Measurements from ENCODE around the gene RELB. TPM values are rescaled to one million over a fixed set of nuclear protein-coding genes. Genes with fewer than 3 reads are reported as not detected.
A peak's percentile ranks its signal among the peaks of the same experiment; 100 is the strongest.

The RELB gene
- total RNA-seq, 1 donor from 2014 or later: 17.5 TPM

DNA sequence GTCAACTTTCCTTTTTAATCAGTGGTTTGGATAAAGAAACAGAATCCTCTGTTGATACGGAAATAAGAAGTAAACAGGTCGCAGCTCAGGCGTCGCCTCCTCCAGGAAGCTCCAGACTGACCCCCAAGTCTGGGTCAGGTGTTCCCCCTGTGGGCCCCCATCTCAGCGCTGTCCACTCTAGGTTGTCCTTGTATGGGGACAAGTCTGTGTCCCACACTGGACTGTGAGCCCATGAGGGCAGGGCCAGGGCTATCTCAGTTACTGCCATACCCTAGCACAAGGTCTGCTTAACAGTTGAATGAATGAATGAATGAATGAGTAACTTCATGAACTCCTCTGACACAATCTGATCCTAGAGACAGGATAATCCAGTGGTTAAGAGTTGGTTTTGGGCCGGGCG lies 45.1 kb downstream of the RELB start:
- no peak overlapping the region for H3K4me3 ChIP-seq
- no peaks in the 10 kb centered on the region for H3K9me3 ChIP-seq
- TF ChIP-seq, protein P1, sequence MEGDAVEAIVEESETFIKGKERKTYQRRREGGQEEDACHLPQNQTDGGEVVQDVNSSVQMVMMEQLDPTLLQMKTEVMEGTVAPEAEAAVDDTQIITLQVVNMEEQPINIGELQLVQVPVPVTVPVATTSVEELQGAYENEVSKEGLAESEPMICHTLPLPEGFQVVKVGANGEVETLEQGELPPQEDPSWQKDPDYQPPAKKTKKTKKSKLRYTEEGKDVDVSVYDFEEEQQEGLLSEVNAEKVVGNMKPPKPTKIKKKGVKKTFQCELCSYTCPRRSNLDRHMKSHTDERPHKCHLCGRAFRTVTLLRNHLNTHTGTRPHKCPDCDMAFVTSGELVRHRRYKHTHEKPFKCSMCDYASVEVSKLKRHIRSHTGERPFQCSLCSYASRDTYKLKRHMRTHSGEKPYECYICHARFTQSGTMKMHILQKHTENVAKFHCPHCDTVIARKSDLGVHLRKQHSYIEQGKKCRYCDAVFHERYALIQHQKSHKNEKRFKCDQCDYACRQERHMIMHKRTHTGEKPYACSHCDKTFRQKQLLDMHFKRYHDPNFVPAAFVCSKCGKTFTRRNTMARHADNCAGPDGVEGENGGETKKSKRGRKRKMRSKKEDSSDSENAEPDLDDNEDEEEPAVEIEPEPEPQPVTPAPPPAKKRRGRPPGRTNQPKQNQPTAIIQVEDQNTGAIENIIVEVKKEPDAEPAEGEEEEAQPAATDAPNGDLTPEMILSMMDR (IDR thresholded peaks at IDR 0.05): no peak
- no peaks in the 10 kb centered on the region for H3K27me3 ChIP-seq
- no peak for DNase-seq
- H3K27ac ChIP-seq: no peak overlapping the region
- intact Hi-C loops (cut with DNase I): no loop called here
- peaks cover 13% of the 10 kb centered on the region for H3K4me1 ChIP-seq
- peaks cover 52% of the 10 kb centered on the region for H3K36me3 ChIP-seq
- no peak for ATAC-seq

DNA sequence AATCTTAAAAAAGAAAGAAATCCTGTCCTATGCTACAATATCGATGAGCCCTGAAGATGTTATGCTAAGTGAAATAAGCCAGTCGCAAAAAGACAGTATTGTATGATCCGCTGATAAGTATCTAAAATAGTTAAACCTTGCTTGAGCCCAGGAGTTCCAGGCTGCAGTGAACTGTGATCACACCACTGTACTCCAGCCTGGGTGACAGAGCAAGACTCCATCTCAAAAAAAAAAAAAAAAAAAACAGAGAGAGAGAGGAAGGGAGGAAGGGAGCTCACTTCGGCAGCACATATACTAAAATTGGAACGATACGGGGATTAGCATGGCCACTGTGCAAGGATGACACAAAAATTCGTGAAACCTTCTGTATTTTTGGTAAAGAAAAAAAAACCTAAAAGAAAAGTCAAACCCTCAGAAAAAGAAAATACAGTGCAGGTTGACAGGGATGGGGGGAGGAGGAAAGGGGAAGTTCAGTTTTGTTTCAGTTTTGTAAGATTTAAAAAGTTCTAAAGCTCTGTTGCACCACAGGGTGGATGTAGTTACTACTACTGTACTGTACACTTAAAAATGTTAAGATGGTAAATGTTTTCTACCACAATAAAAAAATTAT lies 46.0 kb downstream of the RELB start:
- DNase-seq: no peak
- intact Hi-C loops (cut with DNase I): no loop called here
- Histone ChIP-seq H3K4me3 (no peak overlapping the region), H3K9me3 (no peaks in the 10 kb centered on the region), H3K4me1 (peaks cover 8% of the 10 kb centered on the region), H3K36me3 (peaks cover 47% of the 10 kb centered on the region), H3K27ac (no peak overlapping the region), H3K27me3 (no peaks in the 10 kb centered on the region)
- TF ChIP-seq, protein P1 (IDR thresholded peaks at IDR 0.05): no peak
- peak; percentile 59 for ATAC-seq

DNA sequence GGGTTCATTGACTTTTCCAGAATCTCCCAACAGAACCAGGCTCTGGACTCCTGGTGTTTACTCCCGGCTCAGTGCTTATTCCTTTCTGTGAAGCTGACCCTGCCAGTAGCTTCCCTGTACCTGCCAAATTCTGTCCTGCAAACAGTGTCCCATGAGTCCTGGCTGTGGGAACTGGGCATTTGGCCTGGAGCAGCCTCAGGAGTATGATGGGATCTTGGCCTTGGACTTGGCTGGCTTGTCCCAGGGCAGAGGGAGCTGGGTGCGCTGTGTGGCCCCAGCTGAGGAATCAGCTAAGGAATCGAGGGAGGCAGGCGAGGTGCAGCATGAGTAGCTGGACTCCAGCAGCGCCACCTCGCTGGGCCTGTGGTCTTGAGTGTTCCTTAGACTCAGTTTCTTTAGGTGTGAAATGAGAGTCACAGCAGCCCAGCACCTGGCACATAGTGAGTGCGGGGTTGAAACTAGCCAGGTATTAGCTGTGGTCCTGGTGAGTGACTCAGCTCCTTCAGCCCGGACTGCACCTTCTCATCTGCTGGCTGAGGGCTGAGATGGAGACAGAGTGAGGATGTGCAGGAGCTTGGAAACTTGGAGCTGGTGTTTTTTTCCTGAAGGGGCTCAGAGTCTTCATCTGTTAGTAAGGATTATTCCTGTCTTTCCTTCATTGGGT lies 47.9 kb downstream of the RELB start:
- intact Hi-C loops (cut with DNase I): no loop called here
- Histone ChIP-seq H3K27ac (no peak overlapping the region), H3K9me3 (no peaks in the 10 kb centered on the region), H3K4me3 (no peak overlapping the region), H3K27me3 (no peaks in the 10 kb centered on the region), H3K4me1 (peaks cover 8% of the 10 kb centered on the region), H3K36me3 (peaks cover 51% of the 10 kb centered on the region)
- no peak for ATAC-seq
- no peak for DNase-seq
- TF ChIP-seq, protein P1 (IDR thresholded peaks at IDR 0.05): no peak

DNA sequence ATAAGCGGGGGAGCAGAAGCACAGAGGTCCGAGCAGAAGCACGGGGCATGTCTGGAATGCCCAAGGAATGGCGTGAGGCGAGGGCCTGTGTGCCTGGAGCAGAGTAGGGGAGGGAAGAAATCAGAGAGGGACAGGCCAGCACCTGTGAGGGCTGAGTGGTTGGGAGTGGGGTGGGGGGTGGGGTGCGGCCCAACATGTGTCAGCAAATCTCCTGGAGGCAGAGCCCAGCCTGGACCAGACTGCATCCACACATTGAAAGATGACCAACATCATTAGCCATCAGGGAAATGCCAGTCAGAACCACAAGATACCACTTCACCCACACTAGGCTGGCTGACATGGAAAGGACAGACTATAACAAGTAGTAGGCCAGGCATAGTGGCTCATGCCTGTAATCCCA lies 48.8 kb downstream of the RELB start:
- Histone ChIP-seq H3K27me3 (no peaks in the 10 kb centered on the region), H3K4me3 (no peak overlapping the region), H3K4me1 (peaks cover 8% of the 10 kb centered on the region), H3K9me3 (no peaks in the 10 kb centered on the region), H3K27ac (no peak overlapping the region), H3K36me3 (peaks cover 51% of the 10 kb centered on the region)
- intact Hi-C loops (cut with DNase I): no loop called here
- ATAC-seq: peak; percentile 21
- no peak for DNase-seq
- TF ChIP-seq, protein P1 (IDR thresholded peaks at IDR 0.05): no peak

DNA sequence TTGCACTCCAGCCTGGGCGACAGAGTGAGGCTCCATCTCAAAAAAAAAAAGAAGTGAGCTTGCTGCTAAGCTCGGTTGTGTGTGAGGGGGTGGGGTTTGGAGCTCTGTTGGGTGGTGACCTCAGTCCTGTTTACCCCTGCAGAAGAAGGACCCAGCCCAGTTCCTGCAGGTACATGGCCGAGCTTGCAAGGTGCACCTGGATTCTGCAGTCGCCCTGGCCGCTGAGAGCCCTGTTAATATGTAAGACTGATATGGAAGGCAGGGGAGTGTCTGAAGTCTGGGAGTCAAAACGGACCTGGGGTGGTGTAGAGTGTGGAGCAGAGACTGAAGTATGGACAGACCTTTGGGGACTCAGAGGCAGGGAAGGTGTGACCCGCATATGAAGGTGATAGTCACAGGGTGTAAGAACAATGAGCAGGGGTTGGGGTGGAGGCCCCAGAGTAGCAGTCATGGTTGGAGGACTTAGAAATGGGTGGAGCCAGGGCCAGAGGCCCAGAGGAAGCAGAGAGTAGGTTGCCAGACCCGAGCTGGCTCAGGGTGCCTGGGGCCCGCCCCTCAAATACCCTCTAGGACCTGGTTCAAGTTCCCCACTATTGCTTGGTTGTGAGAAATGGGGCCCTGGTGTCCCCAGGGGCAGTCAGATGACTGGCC lies 50.8 kb downstream of the RELB start:
- DNase-seq (no peak), ATAC-seq (no peak)
- no peaks in the 10 kb centered on the region for H3K27me3 ChIP-seq
- no peak overlapping the region for H3K4me3 ChIP-seq
- peaks cover 7% of the 10 kb centered on the region for H3K4me1 ChIP-seq
- H3K27ac ChIP-seq: no peak overlapping the region
- intact Hi-C loops (cut with DNase I): no loop called here
- H3K9me3 ChIP-seq: no peaks in the 10 kb centered on the region
- peaks cover 54% of the 10 kb centered on the region for H3K36me3 ChIP-seq
- TF ChIP-seq, protein P1 (IDR thresholded peaks at IDR 0.05): no peak

Data from upper lobe of right lung (tissue), 1 donor.